Mesenchymal stem cell (in vitro differentiated cells and primary cell): ENCODE measurements around the gene ARPC2.

Experiments
- DNase-seq: peaks from one replicate; pipeline ENCODE4 v3.0.0-alpha.2; 2013
- H2AFZ ChIP-seq: one replicate; pipeline ENCODE4 v1.6.1; 2013; ENCODE audit warnings: low read depth, mild to moderate bottlenecking, control low read depth, inconsistent platforms, low read length, moderate library complexity
- H2AK5ac ChIP-seq: 2 replicates; pipeline ENCODE4 v1.6.1; 2013; ENCODE audit warnings: low read length, moderate library complexity, mild to moderate bottlenecking, inconsistent platforms; ENCODE audit not compliant: severe bottlenecking
- H2BK120ac ChIP-seq: one replicate; pipeline ENCODE4 v1.6.1; 2013; ENCODE audit warnings: low read depth, mild to moderate bottlenecking, inconsistent platforms, low read length, moderate library complexity
- H2BK12ac ChIP-seq, 2 experiments: one replicate each; pipeline ENCODE4 v1.6.1; 2013; ENCODE audit warnings: inconsistent platforms in 2 of 2, low read length in 2 of 2, mild to moderate bottlenecking in 2 of 2, moderate library complexity in 2 of 2, control low read depth in 1 of 2
- H2BK15ac ChIP-seq: one replicate; pipeline ENCODE4 v1.6.1; 2013; ENCODE audit warnings: mild to moderate bottlenecking, low read depth, inconsistent platforms; ENCODE audit not compliant: poor library complexity, severe bottlenecking
- H2BK5ac ChIP-seq: 2 replicates; pipeline ENCODE4 v1.6.1; 2013; ENCODE audit warnings: low read depth, mild to moderate bottlenecking, low read length, control low read depth, inconsistent platforms; ENCODE audit not compliant: poor library complexity, severe bottlenecking
- H3K14ac ChIP-seq, 2 experiments: one replicate each; pipeline ENCODE4 v1.6.1; 2013; ENCODE audit warnings: inconsistent platforms in 2 of 2, low read length in 2 of 2, control low read depth in 1 of 2, mild to moderate bottlenecking in 1 of 2, moderate library complexity in 1 of 2
- H3K18ac ChIP-seq, 2 experiments: one replicate each; pipeline ENCODE4 v1.6.1; 2013; ENCODE audit warnings: inconsistent platforms in 2 of 2, low read length in 2 of 2, control low read depth in 1 of 2, low read depth in 1 of 2, mild to moderate bottlenecking in 1 of 2
- H3K23ac ChIP-seq, 2 experiments: one replicate each; pipeline ENCODE4 v1.6.1; 2013; ENCODE audit warnings: inconsistent platforms in 2 of 2, low read length in 2 of 2, mild to moderate bottlenecking in 2 of 2, moderate library complexity in 2 of 2, control low read depth in 1 of 2
- H3K27ac ChIP-seq: 2 replicates; pipeline ENCODE4 v1.5.1; 2013; ENCODE audit warnings: mild to moderate bottlenecking, moderate library complexity, low read length, control low read depth, inconsistent platforms; ENCODE audit not compliant: poor library complexity, severe bottlenecking
- H3K27me3 ChIP-seq, 2 experiments: 2 replicates each; pipeline versions ENCODE4 v1.6.1 to v1.7.0; 2013; ENCODE audit warnings: low read length in 2 of 2, mild to moderate bottlenecking in 2 of 2, moderate library complexity in 2 of 2, control low read depth in 1 of 2, inconsistent platforms in 1 of 2; ENCODE audit not compliant: control insufficient read depth in 1 of 2, insufficient read depth in 1 of 2
- H3K36me3 ChIP-seq, 2 experiments: 2 replicates each; pipeline versions ENCODE4 v1.6.1 to v1.7.0; 2013; ENCODE audit warnings: low read length in 2 of 2, control low read depth in 1 of 2, inconsistent platforms in 1 of 2, low read depth in 1 of 2, mild to moderate bottlenecking in 1 of 2; ENCODE audit not compliant: insufficient read depth in 2 of 2, control insufficient read depth in 1 of 2
- H3K4ac ChIP-seq, 2 experiments: one replicate each; pipeline ENCODE4 v1.6.1; 2013; ENCODE audit warnings: inconsistent platforms in 2 of 2, low read length in 2 of 2, mild to moderate bottlenecking in 2 of 2, moderate library complexity in 2 of 2, control low read depth in 1 of 2, low read depth in 1 of 2
- H3K4me1 ChIP-seq: 2 replicates; pipeline ENCODE4 v1.6.1; 2013; ENCODE audit warnings: low read depth, low read length, control low read depth; ENCODE audit not compliant: control insufficient read depth, insufficient read depth
- H3K4me2 ChIP-seq: 2 replicates; pipeline ENCODE4 v1.6.1; 2013; ENCODE audit warnings: low read length, mild to moderate bottlenecking, inconsistent platforms; ENCODE audit not compliant: poor library complexity, severe bottlenecking
- H3K4me3 ChIP-seq, 2 experiments: 2 replicates each; pipeline versions ENCODE4 v1.5.1 to v1.7.0; 2013; ENCODE audit warnings: low read length in 2 of 2, mild to moderate bottlenecking in 2 of 2, control low read depth in 1 of 2, low read depth in 1 of 2; ENCODE audit not compliant: insufficient read depth in 1 of 2
- H3K79me1 ChIP-seq: replicated peaks from 2 replicates; pipeline ENCODE4 v1.6.1; 2013; ENCODE audit warnings: mild to moderate bottlenecking, control low read depth, low read length, inconsistent platforms; ENCODE audit not compliant: poor library complexity, severe bottlenecking
- H3K9ac ChIP-seq: 2 replicates; pipeline ENCODE4 v1.7.0; 2013; ENCODE audit warnings: mild to moderate bottlenecking, low read length, moderate library complexity
- H3K9me3 ChIP-seq: 2 replicates; pipeline ENCODE4 v1.7.0; 2013; ENCODE audit warnings: mild to moderate bottlenecking, low read length; ENCODE audit not compliant: control insufficient read depth
- H4K8ac ChIP-seq: one replicate; pipeline ENCODE4 v1.6.1; 2013; ENCODE audit warnings: inconsistent platforms, mild to moderate bottlenecking, low read length, moderate library complexity
- H4K91ac ChIP-seq: one replicate; pipeline ENCODE4 v1.6.1; 2013; ENCODE audit warnings: mild to moderate bottlenecking, low read length, inconsistent platforms
- WGBS: methylation state at CpG from one replicate; pipeline ENCODE4 v1.1.7; 2013; ENCODE audit warnings: mixed read lengths; 5-methylcytosine and 5-hydroxymethylcytosine counted together

ARPC2 gene

DNA sequence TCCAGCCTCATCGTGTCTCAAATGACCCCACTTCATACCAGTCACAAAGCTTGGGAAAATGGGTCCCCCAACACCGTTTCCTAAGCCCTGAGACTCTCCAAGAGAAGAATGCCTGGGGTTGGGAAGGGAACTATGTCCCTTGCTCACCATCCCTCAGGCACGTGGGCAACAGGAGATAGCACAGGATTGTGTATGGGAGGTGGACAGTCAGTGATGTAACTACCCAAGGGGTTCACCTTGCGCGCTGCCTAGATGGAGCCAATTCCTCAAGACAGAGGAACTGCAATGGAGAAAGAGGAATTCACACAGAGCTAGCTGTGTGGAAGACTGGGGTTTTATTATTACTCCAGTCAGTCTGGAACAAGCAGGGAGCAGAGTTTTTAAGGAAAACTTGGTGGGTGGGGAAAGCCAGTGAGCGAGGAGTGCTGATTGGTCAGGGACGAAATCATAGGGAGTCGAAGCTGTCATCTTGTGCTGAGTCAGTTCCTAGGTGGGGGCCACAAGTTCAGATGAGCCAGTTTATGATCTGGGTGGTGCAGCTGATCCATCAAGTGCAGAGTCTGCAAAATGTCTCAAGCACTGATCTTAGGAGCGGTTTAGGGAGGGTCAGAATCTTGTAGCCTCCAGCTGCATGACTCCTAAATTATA lies 36.4 kb upstream of the ARPC2 start:
- Histone ChIP-seq H3K4me1 (no peaks in the 10 kb centered on the region), H3K27me3 (peaks cover 0 to 31% of the 10 kb centered on the region in 2 experiments), H3K4me2 (no peak overlapping the region), H2BK5ac (no peak overlapping the region), H2AFZ (no peak overlapping the region), H4K91ac (no peak overlapping the region), H3K4me3 (no peak overlapping the region), H3K9ac (no peak overlapping the region), H3K4ac (no peak overlapping the region), H3K36me3 (no peaks in the 10 kb centered on the region), H2AK5ac (no peak overlapping the region), H2BK120ac (no peak overlapping the region), H3K18ac (no peak overlapping the region), H2BK12ac (no peak overlapping the region), H3K9me3 (no peaks in the 10 kb centered on the region), H2BK15ac (no peak overlapping the region), H3K79me1 (no peaks in the 10 kb centered on the region), H3K14ac (no peak overlapping the region), H4K8ac (no peak overlapping the region), H3K27ac (no peak overlapping the region), H3K23ac (no peak overlapping the region)
- 65% methylated on average over 8 of the region's 9 CpGs for WGBS
- DNase-seq, result no peak

DNA sequence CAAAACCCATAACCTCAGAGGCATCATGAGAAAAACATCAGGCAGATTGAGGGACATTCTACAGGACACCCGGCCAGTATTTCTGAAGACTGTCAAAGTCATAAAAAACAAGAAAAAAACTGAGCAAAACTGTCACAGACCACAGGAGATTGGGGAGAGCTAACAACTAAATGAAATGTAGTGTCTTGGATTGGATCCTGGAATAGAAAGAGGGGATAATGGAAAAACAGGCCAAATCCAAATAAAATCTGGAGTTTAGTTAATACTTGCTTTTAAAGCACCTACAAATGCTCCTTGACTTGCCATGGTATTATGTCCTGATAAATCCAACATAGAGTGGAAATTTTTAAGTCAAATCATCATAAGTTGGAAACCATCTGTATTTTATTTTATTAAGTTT lies 32.7 kb upstream of the ARPC2 start:
- H3K36me3 ChIP-seq, result no peaks in the 10 kb centered on the region
- H3K79me1 ChIP-seq, result no peaks in the 10 kb centered on the region
- no peak overlapping the region for H3K23ac ChIP-seq
- no peak overlapping the region for H2AFZ ChIP-seq
- H3K18ac ChIP-seq, result no peak overlapping the region
- H2BK5ac ChIP-seq, result no peak overlapping the region
- H3K27me3 ChIP-seq, result peaks cover 0 to 31% of the 10 kb centered on the region in 2 experiments
- no peak overlapping the region for H4K91ac ChIP-seq
- 100% methylated on average over 1 of the region's 1 CpG for WGBS
- H2BK120ac ChIP-seq, result no peak overlapping the region
- H2BK12ac ChIP-seq, result no peak overlapping the region
- H3K4me2 ChIP-seq, result no peak overlapping the region
- no peak overlapping the region for H3K27ac ChIP-seq
- no peak overlapping the region for H4K8ac ChIP-seq
- no peak overlapping the region for H3K9ac ChIP-seq
- no peak overlapping the region for H2BK15ac ChIP-seq
- H3K4me1 ChIP-seq, result no peaks in the 10 kb centered on the region
- H2AK5ac ChIP-seq, result no peak overlapping the region
- no peak overlapping the region for H3K14ac ChIP-seq
- H3K9me3 ChIP-seq, result no peaks in the 10 kb centered on the region
- H3K4me3 ChIP-seq, result no peak overlapping the region
- H3K4ac ChIP-seq, result no peak overlapping the region
- DNase-seq, result no peak

DNA sequence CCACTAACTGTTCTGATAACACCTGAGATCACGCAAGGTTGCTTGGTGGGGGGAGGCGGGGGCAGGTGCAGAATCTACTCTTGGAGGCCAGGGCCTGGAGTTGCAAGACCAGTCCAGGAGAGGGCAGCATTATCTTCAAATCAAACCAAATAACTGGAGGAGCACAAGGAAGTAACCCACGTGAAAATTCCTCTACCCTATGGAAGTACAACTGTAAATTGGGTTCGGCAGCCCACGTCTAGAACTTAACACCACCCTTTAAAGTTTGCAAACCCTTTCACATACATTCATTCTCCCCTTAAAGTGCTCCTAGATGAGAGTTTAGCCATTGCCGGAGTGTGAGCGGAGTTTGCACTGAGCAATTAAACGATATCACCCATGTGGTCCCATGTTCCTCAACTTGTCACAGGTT lies 30.6 kb upstream of the ARPC2 start:
- Histone ChIP-seq H3K4ac (no peak overlapping the region), H3K14ac (no peak overlapping the region), H3K23ac (no peak overlapping the region)

DNA sequence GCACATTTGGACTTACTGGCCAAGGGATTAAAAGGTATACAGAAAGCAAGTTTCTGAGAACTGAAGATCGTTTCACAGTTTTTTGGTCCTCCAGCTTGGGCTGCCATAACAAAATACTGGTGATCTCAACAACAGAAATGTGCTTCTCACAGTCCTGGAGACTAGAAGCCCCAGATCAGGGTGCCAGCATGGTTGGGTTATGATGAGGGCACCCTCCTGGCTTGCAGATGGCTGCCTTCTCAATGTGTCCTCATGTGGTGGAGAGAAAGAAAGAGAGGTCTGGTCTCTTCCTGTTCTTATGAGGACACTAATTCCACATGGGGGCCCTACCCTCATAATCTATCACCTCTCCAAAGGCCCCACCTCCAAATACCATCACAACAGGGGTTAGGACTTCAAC lies 30.1 kb upstream of the ARPC2 start:
- Histone ChIP-seq H2BK5ac (no peak overlapping the region), H3K4ac (no peak overlapping the region), H2BK15ac (no peak overlapping the region)

More for the DNA sequence above, 30.6 kb upstream of the ARPC2 start:
- peak overlapping the region in 1 of 2 experiments; percentile 22 for H3K18ac ChIP-seq
- H2AFZ ChIP-seq, result no peak overlapping the region
- no peak overlapping the region for H2AK5ac ChIP-seq
- H3K4me2 ChIP-seq, result peak overlapping the region; percentile 10
- no peaks in the 10 kb centered on the region for H3K4me1 ChIP-seq
- H2BK120ac ChIP-seq, result no peak overlapping the region
- DNase-seq, result peak; percentile 72
- H3K4me3 ChIP-seq, result no peak overlapping the region
- H3K79me1 ChIP-seq, result no peaks in the 10 kb centered on the region
- H2BK12ac ChIP-seq, result peak overlapping the region in 1 of 2 experiments; percentile 24
- no peak overlapping the region for H2BK5ac ChIP-seq
- no peaks in the 10 kb centered on the region for H3K36me3 ChIP-seq
- H3K9me3 ChIP-seq, result no peaks in the 10 kb centered on the region
- 40% methylated on average over 8 of the region's 8 CpGs for WGBS
- H4K8ac ChIP-seq, result no peak overlapping the region
- H2BK15ac ChIP-seq, result no peak overlapping the region
- H3K9ac ChIP-seq, result peak overlapping the region; percentile 53
- H4K91ac ChIP-seq, result no peak overlapping the region
- H3K27me3 ChIP-seq, result peaks cover 0 to 22% of the 10 kb centered on the region in 2 experiments
- H3K27ac ChIP-seq, result no peak overlapping the region

More for the DNA sequence above, 30.1 kb upstream of the ARPC2 start:
- peak overlapping the region; percentile 53 for H3K9ac ChIP-seq
- H3K36me3 ChIP-seq, result no peaks in the 10 kb centered on the region
- no peak overlapping the region for H3K23ac ChIP-seq
- no peak overlapping the region for H3K18ac ChIP-seq
- 79% methylated on average over 1 of the region's 1 CpG for WGBS
- no peak overlapping the region for H2AK5ac ChIP-seq
- no peak overlapping the region for H2BK12ac ChIP-seq
- no peak overlapping the region for H2BK120ac ChIP-seq
- no peak overlapping the region for H3K4me2 ChIP-seq
- no peak overlapping the region for H3K4me3 ChIP-seq
- DNase-seq, result no peak
- no peak overlapping the region for H3K27ac ChIP-seq
- no peak overlapping the region for H3K14ac ChIP-seq
- no peaks in the 10 kb centered on the region for H3K79me1 ChIP-seq
- no peak overlapping the region for H4K91ac ChIP-seq
- no peaks in the 10 kb centered on the region for H3K9me3 ChIP-seq
- H3K4me1 ChIP-seq, result no peaks in the 10 kb centered on the region
- H3K27me3 ChIP-seq, result peaks cover 0 to 17% of the 10 kb centered on the region in 2 experiments
- no peak overlapping the region for H4K8ac ChIP-seq
- no peak overlapping the region for H2AFZ ChIP-seq
